Measurements from ENCODE around the gene ATP2A2. TPM values are rescaled to one million over a fixed set of nuclear protein-coding genes. Genes with fewer than 3 reads are reported as not detected.

Gene ATP2A2
- total RNA-seq, 2 donors from 2014 or later, result 1,597 to 3,086 TPM

- Histone ChIP-seq H3K4me3 (no peak overlapping the region), H3K27ac (no peak overlapping the region), H3K36me3 (peaks cover 70% of the 10 kb centered on the region), H3K9me3 (no peaks in the 10 kb centered on the region), H3K27me3 (no peaks in the 10 kb centered on the region), H3K4me1 (peaks cover 0 to 8% of the 10 kb centered on the region in 2 donors)
- TF ChIP-seq CTCF (IDR thresholded peaks at IDR 0.05), result no peak
- no peak for DNase-seq (ENCODE audit: low spot score)
Measured at GRCh38 chr12:110349514-110350151, 68.6 kb downstream of the ATP2A2 start.

- TF ChIP-seq CTCF (IDR thresholded peaks at IDR 0.05), result no peak
- H3K36me3 ChIP-seq, result peaks cover 55% of the 10 kb centered on the region
Measured at GRCh38 chr12:110351119-110351518, 70.1 kb downstream of the ATP2A2 start.

GRCh38 chr12:110352401-110352800 is 71.4 kb downstream of the ATP2A2 start:
- H3K27ac ChIP-seq, result no peak overlapping the region

More at GRCh38 chr12:110351119-110351518, 70.1 kb downstream of the ATP2A2 start:
- DNase-seq (ENCODE audit: low spot score), result no peak
- H3K27ac ChIP-seq, result no peak overlapping the region
- H3K4me1 ChIP-seq, result peaks cover 0 to 8% of the 10 kb centered on the region in 2 donors
- H3K9me3 ChIP-seq, result no peaks in the 10 kb centered on the region
- no peak overlapping the region for H3K4me3 ChIP-seq
- H3K27me3 ChIP-seq, result no peaks in the 10 kb centered on the region

GRCh38 chr12:110353211-110353965 is 72.3 kb downstream of the ATP2A2 start:
- no peaks in the 10 kb centered on the region for H3K9me3 ChIP-seq
- peaks cover 33% of the 10 kb centered on the region for H3K36me3 ChIP-seq
- no peak for DNase-seq (ENCODE audit: low spot score)
- peaks cover 0 to 8% of the 10 kb centered on the region in 2 donors for H3K4me1 ChIP-seq
- H3K4me3 ChIP-seq, result no peak overlapping the region
- TF ChIP-seq CTCF (IDR thresholded peaks at IDR 0.05), result no peak
- no peak overlapping the region for H3K27ac ChIP-seq
- no peaks in the 10 kb centered on the region for H3K27me3 ChIP-seq

More at GRCh38 chr12:110352401-110352800, 71.4 kb downstream of the ATP2A2 start:
- TF ChIP-seq CTCF (IDR thresholded peaks at IDR 0.05), result no peak
- peaks cover 0 to 8% of the 10 kb centered on the region in 2 donors for H3K4me1 ChIP-seq
- H3K9me3 ChIP-seq, result no peaks in the 10 kb centered on the region
- H3K36me3 ChIP-seq, result peaks cover 43% of the 10 kb centered on the region
- no peak overlapping the region for H3K4me3 ChIP-seq
- H3K27me3 ChIP-seq, result no peaks in the 10 kb centered on the region
- DNase-seq (ENCODE audit: low spot score), result no peak

- Histone ChIP-seq H3K27ac (no peak overlapping the region), H3K27me3 (no peaks in the 10 kb centered on the region), H3K9me3 (no peaks in the 10 kb centered on the region), H3K4me3 (no peak overlapping the region), H3K4me1 (peaks cover 0 to 3% of the 10 kb centered on the region in 2 donors), H3K36me3 (peaks cover 24% of the 10 kb centered on the region)
- DNase-seq (ENCODE audit: low spot score), result no peak
- TF ChIP-seq CTCF (IDR thresholded peaks at IDR 0.05), result no peak
Measured at GRCh38 chr12:110354172-110354780, 73.2 kb downstream of the ATP2A2 start.
